ENCODE measurements around the gene POLR2I.
"Not testable (repeated sequence)": the region's sequence is repeated elsewhere in the genome, so short reads cannot be mapped to it uniquely, and the experiment has no call there.

The POLR2I gene

DNA sequence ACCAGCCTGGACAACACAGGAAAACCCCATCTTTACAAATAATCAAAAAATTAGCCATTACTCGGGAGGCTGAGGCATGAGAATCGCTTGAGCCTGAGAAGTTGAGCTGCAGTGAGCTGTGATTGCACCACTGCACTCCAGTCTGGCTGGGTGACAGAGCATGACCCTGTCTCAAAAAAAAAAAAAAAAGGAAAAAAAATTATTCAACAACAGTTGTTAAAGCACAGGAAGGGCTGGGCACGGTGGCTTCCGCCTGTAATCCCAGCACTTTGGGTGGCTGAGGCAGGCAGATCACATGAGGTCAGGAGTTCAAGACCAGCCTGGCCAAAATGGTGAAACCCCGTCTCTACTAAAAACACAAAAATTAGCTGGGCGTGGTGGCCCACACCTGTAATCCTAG is 16.5 kb upstream of the POLR2I start:
- DNase-seq (ENCODE audit: low read depth) = not testable (repeated sequence)

DNA sequence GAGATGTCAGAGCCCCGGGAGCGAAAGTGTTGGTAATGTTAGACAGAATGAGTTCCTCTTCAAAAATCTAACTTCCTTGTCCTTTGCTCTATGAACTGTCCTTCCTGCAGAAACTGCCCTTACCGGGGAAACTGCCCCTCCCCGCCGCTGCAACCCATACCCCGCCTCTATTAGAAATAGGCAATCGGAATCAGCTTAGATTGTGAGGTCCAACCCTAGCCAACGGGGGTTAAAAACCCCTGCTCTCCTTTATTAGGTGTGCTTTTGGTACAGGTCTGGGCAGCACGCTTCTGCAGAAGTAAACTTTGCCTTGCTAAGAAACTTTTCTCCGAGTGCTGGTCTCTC is 13.7 kb upstream of the POLR2I start:
- no peak for DNase-seq (ENCODE audit: low read depth)

DNA sequence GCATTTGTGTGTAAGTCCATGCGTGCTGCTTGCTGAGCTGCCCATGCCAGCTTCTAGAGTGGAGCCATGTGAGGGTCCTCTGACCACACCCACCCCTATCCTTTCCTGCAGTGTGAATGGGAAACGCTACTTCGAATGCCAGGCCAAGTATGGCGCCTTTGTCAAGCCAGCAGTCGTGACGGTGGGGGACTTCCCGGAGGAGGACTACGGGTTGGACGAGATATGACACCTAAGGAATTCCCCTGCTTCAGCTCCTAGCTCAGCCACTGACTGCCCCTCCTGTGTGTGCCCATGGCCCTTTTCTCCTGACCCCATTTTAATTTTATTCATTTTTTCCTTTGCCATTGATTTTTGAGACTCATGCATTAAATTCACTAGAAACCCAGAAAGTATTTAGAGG is 10.9 kb upstream of the POLR2I start:
- no peak for DNase-seq (ENCODE audit: low read depth)

DNA sequence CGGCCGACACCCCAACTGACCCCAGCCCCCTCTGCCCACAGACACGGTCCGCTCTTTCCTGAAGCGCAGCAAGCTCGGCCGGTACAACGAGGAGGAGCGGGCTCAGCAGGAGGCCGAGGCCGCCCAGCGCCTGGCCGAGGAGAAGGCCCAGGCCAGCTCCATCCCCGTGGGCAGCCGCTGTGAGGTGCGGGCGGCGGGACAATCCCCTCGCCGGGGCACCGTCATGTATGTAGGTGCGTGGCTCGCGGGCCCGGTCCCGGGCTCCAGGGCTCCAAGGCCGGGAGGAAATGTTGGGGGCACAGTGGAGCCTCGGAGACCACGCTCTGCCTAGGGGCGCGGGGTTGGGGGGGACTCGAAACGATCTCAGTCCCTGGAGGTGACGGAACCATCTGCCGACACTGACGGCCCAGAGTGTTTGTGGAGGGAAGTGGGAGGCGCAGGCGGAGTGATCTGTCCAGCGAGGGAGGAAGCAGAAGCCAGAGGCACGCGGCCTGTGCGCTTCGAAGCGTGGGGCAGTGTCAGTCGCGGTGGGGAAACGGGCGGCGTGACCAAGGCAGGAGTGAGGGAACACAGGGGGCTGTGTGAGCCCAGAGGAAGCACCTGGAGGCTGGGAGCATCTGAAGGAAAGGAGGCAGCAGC is 6.9 kb upstream of the POLR2I start:
- no peak for DNase-seq (ENCODE audit: low read depth)

DNA sequence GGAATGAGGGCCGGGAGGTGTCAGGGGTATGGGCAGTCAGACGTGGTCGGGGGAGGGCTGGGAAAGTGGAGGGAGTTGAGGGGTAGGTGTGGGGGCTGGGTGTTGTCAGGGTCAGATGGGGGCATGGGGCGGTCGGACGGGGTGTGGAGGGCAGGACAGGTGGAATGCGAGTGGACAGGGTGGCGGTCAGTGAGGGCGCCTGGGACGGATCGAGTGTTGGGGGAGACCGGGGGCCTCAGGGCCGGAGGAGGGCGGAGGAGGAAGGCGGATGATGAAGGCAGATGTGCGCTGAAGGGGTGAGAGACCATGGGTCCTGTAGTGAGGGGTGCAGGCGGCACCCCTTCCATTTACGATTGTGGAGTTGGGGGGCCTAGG is 6.3 kb upstream of the POLR2I start:
- DNase-seq (ENCODE audit: low read depth) = no peak

DNA sequence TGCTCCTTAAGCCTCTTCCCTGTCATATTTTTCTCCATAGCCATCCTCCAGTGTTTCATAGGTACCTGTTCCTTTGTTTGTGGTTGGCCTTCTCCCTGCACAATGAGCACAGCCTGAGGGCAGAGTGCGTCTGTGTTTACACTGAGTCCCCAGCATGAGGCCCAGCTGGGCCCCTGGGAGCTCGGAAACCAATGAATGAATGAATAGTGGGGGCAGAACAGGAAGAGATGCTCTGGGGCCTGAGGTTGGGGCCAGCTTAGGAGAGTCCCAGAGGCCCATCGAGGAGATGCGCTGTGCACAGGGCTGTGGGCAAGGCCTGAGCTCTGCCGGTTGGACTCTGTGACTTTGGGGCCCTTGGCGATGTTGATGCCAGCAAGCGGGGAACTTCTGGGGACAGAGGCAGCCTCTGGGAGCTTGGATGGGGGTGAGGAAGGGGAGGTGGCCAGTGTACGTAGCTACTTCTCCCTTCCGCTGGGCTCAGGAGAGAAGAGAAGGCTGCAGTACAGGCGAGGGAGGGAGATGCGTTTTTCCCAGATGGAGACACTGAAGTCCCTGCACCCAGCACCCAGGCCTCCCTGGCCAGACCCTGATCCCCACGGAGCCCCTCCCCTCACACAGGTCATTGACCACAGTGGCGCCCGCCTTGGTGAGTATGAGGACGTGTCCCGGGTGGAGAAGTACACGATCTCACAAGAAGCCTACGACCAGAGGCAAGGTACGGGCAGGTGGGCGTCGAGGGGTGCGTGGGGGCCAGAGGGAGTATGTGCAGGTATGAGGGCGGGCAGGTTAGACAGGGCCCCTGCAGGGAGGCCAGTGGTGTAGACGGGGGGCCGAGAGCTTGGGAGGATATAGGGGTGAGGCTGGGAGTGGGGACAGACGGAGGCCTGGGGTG is 5.7 kb upstream of the POLR2I start:
- DNase-seq (ENCODE audit: low read depth) = no peak

DNA sequence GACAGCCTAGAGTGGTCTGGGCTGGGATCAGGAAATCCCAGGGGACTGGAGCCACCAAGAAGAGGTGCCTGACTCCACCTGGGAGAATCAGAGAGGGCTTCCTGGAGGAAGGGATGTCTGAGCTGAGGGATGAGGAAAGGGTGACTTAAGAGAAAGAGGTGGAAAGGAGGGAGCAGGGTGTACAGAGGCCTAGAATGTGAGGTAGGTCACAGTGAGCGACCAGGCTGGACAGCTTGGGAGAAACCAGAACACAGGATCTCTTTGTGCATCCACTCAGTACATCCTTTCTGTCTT is 1.6 kb upstream of the POLR2I start:
- DNase-seq (ENCODE audit: low read depth) = no peak

DNA sequence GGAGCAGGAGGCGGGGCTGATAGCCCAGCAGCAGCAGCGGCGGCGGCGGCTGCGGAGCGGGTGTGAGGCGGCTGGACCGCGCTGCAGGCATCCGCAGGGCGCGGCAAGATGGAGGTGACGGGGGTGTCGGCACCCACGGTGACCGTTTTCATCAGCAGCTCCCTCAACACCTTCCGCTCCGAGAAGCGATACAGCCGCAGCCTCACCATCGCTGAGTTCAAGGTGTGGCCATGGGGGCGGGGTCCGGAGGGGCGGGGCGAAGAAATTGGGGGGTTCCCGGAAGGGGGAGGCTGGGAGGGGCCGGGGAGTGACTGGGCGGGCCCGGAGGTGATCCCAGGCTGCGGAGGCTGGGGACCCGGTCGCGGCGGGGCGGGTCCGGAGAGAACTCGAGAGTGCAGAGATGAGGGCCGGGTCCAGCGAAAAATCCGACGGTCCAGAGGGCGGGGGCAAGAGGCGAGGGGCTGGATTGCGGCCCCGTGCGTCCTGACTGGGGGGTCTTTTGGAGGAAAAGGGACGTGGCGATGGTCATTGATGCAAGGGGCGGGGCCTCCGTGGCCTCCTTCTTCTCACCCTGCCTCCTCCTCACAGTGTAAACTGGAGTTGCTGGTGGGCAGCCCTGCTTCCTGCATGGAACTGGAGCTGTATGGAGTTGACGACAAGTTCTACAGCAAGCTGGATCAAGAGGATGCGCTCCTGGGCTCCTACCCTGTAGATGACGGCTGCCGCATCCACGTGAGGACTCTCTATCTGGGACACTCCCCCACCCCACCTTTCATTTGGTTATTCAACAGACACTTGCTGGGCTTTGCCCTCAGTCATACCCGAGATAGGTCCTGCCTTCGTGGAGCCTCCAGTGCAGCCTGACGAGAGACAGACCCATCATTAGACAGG is 1.0 kb upstream of the POLR2I start, which contains the start of gene TBCB:
TBCB (plus strand) TSS at position 16 of the 891 bp plus-strand sequence; CDS start at position 109, 93 bp downstream.
- peak; percentile 85 for DNase-seq (ENCODE audit: low read depth)

DNA sequence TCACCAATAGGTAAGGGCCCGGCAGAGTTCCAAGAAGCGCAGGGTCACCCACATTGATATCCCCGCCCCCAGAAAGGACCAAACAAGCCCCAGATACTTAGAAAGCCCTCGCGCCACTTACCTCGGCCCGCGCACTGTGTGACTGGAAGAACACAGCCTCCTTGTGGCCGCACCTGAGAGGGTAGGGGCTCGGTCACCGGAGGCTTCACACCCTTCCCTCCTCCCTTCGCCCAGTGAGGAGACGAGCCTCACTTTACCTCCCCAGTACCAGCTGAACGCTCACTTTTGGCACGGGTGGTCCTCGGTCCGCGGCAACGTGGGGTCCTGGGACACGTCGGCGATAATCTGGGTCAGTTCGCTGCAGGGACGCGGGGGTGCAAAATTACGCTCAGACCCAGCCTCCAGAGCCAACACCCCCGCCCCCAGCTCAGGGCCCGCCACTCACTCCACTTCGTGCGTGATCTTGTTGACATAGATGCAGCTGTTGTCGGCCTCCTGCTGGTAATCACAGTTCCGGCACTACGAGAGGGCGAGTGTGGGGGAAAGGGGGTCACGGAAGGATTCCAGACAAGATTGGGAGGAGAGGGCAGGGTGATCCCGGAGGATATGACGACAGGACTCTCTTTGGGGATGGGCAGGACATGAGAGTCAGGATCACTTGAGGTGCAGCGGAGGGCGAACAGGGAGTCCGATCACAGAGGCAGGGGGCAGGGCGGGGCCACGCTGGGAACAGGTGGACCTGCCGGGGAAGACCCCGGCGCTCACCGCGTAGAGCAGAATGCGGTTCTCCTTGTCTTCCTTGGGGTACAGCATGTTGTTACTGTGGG is 568 bp downstream of the POLR2I start:
- peak; percentile 8 for DNase-seq (ENCODE audit: low read depth)

DNA sequence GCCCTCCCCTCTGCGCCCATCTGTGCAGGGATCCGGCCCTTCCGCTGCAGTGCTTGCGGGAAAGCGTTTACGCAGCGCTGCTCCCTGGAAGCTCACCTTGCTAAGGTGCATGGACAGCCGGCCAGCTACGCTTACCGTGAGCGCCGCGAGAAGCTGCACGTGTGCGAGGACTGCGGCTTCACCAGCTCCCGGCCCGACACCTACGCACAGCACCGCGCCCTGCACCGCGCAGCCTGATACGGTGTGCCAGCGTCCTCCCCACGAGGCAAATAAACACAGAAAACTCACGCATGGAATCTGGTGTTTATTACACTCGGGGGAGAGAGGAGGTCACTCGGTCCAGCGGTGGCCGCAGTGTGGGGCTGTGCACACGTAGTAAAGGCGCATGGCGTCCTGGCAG is 1.2 kb downstream of the POLR2I start:
- DNase-seq (ENCODE audit: low read depth) = no peak

DNA sequence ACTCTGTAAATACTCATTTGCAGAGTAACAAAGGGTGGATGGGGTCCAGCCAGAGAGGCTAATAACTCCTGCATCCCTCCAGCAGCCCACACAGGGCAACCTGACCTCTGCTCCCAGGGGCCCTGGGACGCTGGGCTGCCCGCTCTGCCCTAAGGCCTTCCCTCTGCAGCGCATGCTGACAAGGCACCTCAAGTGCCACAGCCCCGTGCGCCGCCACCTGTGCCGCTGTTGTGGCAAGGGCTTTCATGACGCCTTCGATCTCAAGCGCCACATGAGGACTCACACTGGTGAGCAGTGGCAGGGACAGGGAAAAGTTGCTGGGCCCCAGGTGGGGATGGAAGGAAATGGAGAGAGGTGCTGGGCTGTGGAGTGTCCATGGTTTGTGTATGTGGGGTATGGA is 2.0 kb downstream of the POLR2I start:
- DNase-seq (ENCODE audit: low read depth) = no peak

DNA sequence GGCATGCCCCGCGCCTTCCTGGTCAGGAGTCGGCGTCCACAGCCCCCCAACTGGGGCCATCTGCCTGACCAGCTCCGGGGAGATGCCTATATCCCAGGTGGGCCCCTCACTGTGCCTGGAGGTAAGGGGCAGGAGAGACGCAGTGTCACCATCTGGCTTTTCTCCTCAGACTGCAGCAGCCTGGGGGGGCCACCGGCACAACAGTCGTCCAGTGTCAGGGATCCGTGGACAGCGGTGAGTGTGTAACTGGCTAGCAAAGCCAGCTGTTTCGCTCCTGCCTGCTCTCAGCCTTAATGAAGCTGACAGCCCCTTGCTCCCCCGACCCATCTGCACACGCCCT is 3.5 kb downstream of the POLR2I start:
- DNase-seq (ENCODE audit: low read depth) = no peak

DNA sequence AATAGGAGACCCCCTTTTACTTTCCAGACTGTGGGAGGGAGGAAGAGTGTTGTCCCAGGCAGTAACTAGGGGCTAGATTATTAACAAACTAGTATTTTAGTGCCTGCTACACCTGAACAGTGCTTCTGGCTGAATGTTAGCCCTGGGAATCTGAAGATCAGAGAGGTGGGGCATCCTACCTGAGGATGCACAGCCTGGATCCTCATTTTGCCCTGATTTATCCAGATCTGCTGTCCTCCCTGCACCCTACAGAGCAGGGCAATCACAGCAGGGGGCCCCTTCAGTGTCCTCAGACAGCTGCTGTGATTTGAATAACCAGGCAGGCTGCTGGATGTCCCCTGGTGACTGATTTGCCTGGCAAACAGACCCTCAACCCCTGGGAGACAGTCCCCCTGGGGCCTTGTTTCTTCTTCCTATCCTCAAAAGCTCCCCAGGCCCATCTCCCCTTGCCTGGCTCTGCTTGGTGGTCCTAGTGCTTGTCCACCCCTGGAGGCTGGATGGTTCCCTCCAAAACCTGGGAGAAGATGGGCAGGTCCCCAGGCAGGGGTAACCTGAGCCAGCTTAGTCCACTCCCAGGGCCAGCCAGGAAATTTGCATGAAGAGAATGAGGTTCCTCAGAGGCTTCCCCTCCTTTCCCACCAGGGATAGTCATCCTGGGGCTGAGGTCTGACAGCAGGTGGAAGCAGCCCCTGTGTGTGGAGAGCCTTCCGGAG is 4.0 kb downstream of the POLR2I start, which contains the start of gene OVOL3:
OVOL3 (plus strand) TSS at position 657 of the 713 bp plus-strand sequence. CDS start 60 bp downstream, outside the sequence.
- no peak for DNase-seq (ENCODE audit: low read depth)

DNA sequence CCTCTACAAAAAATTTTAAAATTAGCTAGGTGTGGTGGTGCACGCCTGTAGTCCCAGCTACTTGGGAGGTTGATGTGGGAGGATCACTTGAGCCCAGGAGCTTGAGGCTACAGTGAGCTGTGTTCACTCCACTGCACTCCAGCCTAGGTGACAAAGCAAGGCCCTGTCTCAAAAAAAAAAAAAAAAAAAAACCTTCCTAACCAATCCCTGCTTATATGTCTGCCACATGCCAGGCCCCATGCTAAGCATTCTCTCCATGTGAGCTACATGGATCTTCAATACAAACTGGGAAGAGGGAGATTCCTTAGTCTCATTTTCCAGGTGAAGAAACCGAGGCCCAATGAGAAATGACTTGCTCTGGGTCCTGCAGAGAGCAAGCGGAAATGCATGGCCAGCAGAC is 6.0 kb downstream of the POLR2I start:
- DNase-seq (ENCODE audit: low read depth) = no peak

DNA sequence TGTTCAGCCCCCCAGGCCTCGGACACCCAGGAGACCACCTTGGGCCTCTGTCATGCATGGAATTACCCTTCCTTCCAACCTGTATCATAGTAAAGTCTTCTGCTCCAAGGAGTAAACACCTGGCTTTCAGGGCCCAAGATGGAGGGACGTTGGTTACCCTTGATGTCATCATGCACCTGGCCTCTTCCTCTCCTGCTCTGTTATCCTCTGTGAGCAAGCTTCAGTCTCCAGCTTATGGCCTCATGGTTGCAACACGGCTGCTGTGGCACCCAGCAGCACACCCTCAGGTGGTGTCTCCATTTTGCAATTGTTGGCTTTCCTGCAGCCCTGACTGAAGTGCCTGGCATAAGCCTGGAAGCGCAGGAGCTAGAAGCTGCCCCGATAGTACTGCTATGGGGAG is 7.7 kb downstream of the POLR2I start:
- no peak for DNase-seq (ENCODE audit: low read depth)

DNA sequence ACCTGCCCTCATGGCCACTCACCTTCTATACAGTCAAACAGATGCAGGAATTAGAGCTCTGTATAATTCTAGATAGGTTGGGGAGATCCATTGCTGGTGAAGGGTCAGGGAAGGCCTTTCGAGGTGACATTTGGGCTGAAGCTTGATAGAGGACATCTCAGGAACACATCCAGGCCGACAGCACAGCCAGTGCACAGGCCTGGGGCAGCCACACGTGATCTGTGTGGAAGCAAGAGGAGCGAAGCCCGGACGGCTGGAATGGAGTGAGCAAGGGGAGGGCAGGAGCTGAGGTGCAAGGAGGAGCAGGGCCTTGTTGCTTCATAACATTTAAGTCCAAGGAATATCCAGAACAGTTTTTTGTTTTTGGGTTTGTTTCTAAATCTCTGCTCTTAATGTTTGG is 8.2 kb downstream of the POLR2I start:
- no peak for DNase-seq (ENCODE audit: low read depth)

DNA sequence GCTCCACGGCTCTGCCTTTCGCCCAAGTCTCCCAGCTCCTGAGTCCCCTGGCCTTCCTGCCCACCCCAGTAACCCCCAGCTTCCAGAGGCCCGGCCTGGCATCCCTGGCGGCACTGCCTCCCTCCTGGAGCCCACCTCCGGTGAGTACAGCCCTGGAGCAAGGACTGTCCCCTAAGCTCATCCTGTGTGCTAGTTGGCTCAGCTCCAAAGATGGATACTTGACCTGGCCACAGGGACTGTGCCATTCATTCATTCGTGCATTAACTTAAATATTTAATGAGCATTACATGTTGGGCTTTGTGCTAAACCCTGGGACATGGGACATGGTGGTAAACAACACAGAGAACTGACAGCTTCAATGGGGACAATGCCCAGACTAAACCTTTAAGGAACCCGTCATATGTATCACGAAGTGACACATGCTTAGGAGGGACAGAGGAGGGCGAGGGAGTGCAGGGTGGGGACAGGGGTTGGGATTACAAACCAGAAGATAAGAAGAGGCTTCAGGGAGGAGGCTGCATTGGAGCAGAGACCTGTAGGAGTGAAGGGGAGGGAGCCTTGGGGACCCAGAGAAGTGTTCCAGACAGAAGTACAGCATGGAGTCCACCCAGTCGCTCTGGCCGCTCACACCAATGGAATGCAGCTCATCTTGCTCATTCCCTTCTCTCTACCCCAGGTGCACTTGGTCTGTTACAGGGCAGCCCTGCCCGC is 10.7 kb downstream of the POLR2I start:
- no peak for DNase-seq (ENCODE audit: low read depth)

DNA sequence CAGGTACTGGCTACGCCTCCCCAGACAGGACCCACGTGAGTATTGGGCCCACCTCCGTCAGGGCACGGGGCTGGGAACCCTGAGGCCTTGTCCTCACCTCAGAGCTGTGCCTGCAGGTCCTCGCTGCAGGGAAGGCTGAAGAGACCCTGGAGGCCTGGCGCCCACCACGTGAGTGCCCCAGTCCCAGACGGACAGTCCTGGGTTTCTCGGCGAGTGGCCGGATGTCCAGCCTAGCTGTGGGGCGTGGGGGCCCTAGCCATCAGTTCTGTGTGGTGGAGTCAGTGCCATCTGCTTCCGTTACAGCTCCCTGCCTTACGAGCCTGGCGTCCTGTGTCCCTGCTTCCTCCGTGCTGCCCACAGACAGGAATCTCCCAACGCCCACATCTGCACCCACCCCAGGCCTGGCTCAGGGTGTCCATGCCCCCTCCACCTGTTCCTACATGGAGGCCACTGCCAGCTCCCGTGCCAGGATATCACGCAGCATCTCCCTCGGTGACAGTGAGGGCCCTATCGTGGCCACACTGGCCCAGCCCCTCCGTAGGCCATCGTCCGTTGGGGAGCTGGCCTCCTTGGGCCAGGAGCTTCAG is 11.5 kb downstream of the POLR2I start:
- no peak for DNase-seq (ENCODE audit: low read depth)

DNA sequence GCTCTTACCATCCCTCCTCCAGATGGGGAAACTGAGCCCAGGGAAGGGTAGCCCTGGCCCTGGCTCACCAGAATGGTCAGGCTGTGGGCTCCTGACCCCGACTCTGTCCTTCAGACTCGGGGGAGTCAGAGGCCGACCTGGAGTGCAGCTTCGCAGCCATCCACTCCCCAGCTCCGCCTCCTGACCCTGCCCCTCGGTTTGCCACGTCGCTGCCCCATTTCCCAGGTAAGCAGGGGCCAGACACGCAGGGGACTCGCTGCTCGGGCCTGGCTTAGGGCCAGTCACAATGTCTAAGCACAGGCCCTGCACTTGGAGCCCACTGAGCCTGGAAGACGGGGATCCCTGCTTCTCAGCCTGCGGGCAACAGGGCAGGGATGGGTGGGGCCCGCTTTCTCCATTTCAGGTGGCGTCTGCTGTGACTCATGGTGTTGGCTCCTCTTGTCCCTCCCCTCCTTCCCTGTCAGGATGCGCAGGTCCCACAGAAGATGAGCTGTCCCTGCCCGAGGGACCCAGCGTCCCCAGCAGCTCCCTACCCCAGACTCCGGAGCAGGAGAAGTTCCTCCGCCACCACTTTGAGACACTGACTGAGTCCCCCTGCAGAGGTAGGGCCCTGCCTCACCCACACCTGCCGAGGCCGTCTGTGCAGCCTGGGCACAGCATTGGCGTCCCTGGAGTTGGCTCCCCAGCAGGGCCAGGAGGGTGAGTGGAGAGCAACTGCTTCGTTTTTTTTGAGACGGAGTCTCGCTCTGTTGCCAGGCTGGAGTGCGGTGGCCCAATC is 12.9 kb downstream of the POLR2I start:
- no peak for DNase-seq (ENCODE audit: low read depth)

DNA sequence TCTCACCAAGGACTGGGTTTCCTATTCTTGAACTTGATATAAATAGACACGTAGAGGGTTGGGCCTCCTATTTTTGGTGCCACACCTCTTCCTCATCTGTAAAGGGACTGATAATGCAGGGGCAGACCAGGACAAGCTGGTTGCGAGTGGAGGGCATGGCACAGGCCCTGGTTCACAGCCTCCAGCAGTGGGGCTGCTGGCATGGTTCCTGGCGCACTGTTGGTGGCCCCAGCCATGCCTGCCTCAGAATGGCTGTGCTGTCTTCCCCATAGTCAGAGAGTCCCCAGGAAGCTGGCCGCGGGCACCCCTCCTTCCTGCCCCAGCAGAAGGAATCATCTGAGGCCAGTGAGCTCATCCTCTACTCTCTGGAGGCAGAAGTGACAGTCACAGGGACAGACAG is 14.2 kb downstream of the POLR2I start:
- DNase-seq (ENCODE audit: low read depth) = no peak
